ENCODE results near the gene MED26.
"Not testable (repeated sequence)": the region's sequence is repeated elsewhere in the genome, so short reads cannot be mapped to it uniquely, and the experiment has no call there.

GRCh38 chr19:16651421-16652188 is 23.6 kb upstream of the MED26 start:
- TF ChIP-seq, protein P1, sequence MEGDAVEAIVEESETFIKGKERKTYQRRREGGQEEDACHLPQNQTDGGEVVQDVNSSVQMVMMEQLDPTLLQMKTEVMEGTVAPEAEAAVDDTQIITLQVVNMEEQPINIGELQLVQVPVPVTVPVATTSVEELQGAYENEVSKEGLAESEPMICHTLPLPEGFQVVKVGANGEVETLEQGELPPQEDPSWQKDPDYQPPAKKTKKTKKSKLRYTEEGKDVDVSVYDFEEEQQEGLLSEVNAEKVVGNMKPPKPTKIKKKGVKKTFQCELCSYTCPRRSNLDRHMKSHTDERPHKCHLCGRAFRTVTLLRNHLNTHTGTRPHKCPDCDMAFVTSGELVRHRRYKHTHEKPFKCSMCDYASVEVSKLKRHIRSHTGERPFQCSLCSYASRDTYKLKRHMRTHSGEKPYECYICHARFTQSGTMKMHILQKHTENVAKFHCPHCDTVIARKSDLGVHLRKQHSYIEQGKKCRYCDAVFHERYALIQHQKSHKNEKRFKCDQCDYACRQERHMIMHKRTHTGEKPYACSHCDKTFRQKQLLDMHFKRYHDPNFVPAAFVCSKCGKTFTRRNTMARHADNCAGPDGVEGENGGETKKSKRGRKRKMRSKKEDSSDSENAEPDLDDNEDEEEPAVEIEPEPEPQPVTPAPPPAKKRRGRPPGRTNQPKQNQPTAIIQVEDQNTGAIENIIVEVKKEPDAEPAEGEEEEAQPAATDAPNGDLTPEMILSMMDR (IDR thresholded peaks at IDR 0.05), result not testable (repeated sequence)
- not testable (repeated sequence) for TF ChIP-seq POLR2AphosphoS5, POLR2A, EP300 (IDR thresholded peaks at IDR 0.05)
